ENCODE measurements around the gene ADGRG3.

DNA sequence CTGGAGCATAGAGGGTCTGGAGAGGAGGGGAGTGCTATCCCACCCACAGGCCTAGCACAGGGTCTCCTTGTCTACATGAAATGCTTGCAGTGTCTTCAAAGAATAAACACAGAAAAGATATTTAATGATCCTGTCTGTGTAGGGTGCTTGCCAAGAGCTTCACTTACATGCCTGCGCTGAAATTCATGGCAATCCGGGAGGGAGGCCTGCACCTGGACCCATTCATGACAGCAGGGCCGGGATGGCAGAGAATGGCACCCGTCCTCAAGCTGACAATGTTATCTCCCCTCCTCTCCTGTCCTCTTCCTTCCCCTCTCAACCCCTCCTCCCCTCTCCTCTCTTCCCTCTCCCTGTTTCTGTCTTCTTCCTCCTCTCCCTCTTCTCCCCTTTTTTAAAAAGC is 2.1 kb downstream of the ADGRG3 start:
- TF ChIP-seq CTCF (IDR thresholded peaks at IDR 0.05; ENCODE audit: low read depth, low read length) (no peak), EZH2phosphoT487 (IDR thresholded peaks at IDR 0.05; ENCODE audit: low read depth) (no peak)
